SK-N-SH (cell line): ENCODE data around the gene AFAP1. TPM values are rescaled to one million over a fixed set of nuclear protein-coding genes. Genes with fewer than 3 reads are reported as not detected.

Experiments
- CTCF ChIA-PET: fragments of 300-600, 350-600 bp; formaldehyde crosslinking; extraction: SDS; loops from one replicate; lab custom pipeline; 2021; lab: Yijun Ruan, JAX
- POLR2A ChIA-PET: fragments of 350-600 bp; sonication (Branson Sonifier 250); formaldehyde crosslinking; extraction: SDS; loops from one replicate; lab custom pipeline; 2020; ENCODE audit warnings: antibody characterized with exemption, inconsistent platforms; lab: Yijun Ruan, JAX
- DNase-seq: peaks from one replicate; pipeline ENCODE4 v3.0.0; 2012
- H2AFZ ChIP-seq: fragments of 200-600 bp; sonication (generic); 2 replicates; pipeline ENCODE4 v1.8.1; 2016; ENCODE audit warnings: antibody characterized with exemption, mild to moderate bottlenecking, low read depth
- H3F3A ChIP-seq: fragments of 200-600 bp; sonication (generic); replicated peaks from 2 replicates; pipeline ENCODE3; 2016; ENCODE audit warnings: antibody characterized with exemption, mild to moderate bottlenecking; ENCODE audit not compliant: insufficient read depth
- H3K27ac ChIP-seq, 2 experiments: fragments of 200-500 bp in 1 of 2; fragments of 200-600 bp in 1 of 2; sonication (Bioruptor generic) in 1 of 2; sonication (generic), shearing (Covaris generic) in 1 of 2; 2 replicates each; pipeline versions ENCODE4 v1.5.1 to v1.6.1; 2014 to 2016; ENCODE audit warnings: low read depth in 2 of 2, inconsistent platforms in 1 of 2, low read length in 1 of 2, mild to moderate bottlenecking in 1 of 2, mixed read lengths in 1 of 2
- H3K27me3 ChIP-seq: fragments of 200-600 bp; sonication (generic), shearing (Covaris generic); 2 replicates; pipeline ENCODE4 v1.6.1; 2016; ENCODE audit warnings: mixed run types; ENCODE audit not compliant: insufficient read depth
- H3K36me3 ChIP-seq, 2 experiments: fragments of 200-500 bp in 1 of 2; fragments of 200-600 bp in 1 of 2; sonication (Bioruptor generic) in 1 of 2; sonication (generic) in 1 of 2; replicated peaks in 1 of 2; 2 replicates each; pipeline versions ENCODE3 to v1.5.1; 2014 to 2016; ENCODE audit warnings: low read length in 1 of 2, mild to moderate bottlenecking in 1 of 2; ENCODE audit not compliant: insufficient read depth in 2 of 2, control insufficient read depth in 1 of 2
- H3K4me1 ChIP-seq, 2 experiments: fragments of 200-500 bp in 1 of 2; fragments of 200-600 bp in 1 of 2; sonication (Bioruptor generic) in 1 of 2; sonication (generic), shearing (Covaris generic) in 1 of 2; 2 replicates each; pipeline versions ENCODE4 v1.5.1 to v1.6.1; 2014 to 2016; ENCODE audit warnings: low read depth in 1 of 2, low read length in 1 of 2, mixed run types in 1 of 2; ENCODE audit not compliant: insufficient read depth in 2 of 2, control insufficient read depth in 1 of 2
- H3K4me2 ChIP-seq: fragments of 200-600 bp; sonication (generic), shearing (Covaris generic); 2 replicates; pipeline ENCODE4 v1.6.1; 2017; ENCODE audit warnings: mixed run types
- H3K4me3 ChIP-seq, 2 experiments: fragments of 200-500 bp in 1 of 2; fragments of 200-600 bp in 1 of 2; sonication (Bioruptor generic) in 1 of 2; sonication (generic), shearing (Covaris generic) in 1 of 2; 2 replicates each; pipeline versions ENCODE4 v1.5.1 to v1.8.1; 2014 to 2016; ENCODE audit warnings: low read depth in 2 of 2, inconsistent platforms in 1 of 2, low read length in 1 of 2, mild to moderate bottlenecking in 1 of 2, mixed read lengths in 1 of 2, moderate library complexity in 1 of 2
- H3K79me2 ChIP-seq: fragments of 200-600 bp; sonication (generic); 2 replicates; pipeline ENCODE4 v1.8.1; 2017; ENCODE audit warnings: mild to moderate bottlenecking; ENCODE audit not compliant: insufficient read depth
- H3K9ac ChIP-seq: fragments of 200-600 bp; sonication (generic); 2 replicates; pipeline ENCODE4 v1.6.1; 2017; ENCODE audit warnings: mixed run types
- H3K9me2 ChIP-seq: fragments of 200-600 bp; sonication (generic); 2 replicates; pipeline ENCODE4 v1.6.1; 2017; ENCODE audit warnings: mixed run types
- H3K9me3 ChIP-seq: fragments of 200-600 bp; sonication (generic); 2 replicates; pipeline ENCODE4 v1.6.1; 2017; ENCODE audit warnings: mixed run types, mild to moderate bottlenecking, moderate library complexity
- H4K20me1 ChIP-seq: fragments of 200-600 bp; sonication (generic); 2 replicates; pipeline ENCODE4 v1.6.1; 2017; ENCODE audit warnings: mild to moderate bottlenecking, mixed run types; ENCODE audit not compliant: insufficient read depth
- EP300 ChIP-seq, 2 experiments: IDR thresholded peaks; 2 replicates each; pipeline versions ENCODE4 v1.4.0 to v1.6.1; 2012; ENCODE audit warnings: borderline replicate concordance in 1 of 2, low read depth in 1 of 2, low read length in 1 of 2
- EZH2phosphoT487 ChIP-seq: fragments of 200-600 bp; sonication (generic); IDR thresholded peaks from 2 replicates; pipeline ENCODE4 v1.6.1; 2017; ENCODE audit warnings: low read depth, mixed run types, mild to moderate bottlenecking, antibody characterized with exemption, moderate library complexity, borderline replicate concordance
- FOSL2 ChIP-seq: IDR thresholded peaks from 2 replicates; pipeline ENCODE4 v1.4.0; 2012; ENCODE audit warnings: low read depth, mild to moderate bottlenecking, moderate library complexity, borderline replicate concordance
- FOXJ3 ChIP-seq: sonication (generic); formaldehyde crosslinking; IDR thresholded peaks from 2 replicates; pipeline ENCODE4 v1.5.1; 2020; ENCODE audit warnings: mild to moderate bottlenecking, missing genetic modification reagents
- FOXM1 ChIP-seq: IDR thresholded peaks from 2 replicates; pipeline ENCODE4 v1.4.0; 2012; ENCODE audit warnings: low read depth, mild to moderate bottlenecking
- GABPA ChIP-seq: IDR thresholded peaks from 2 replicates; pipeline ENCODE4 v1.4.0; 2012; ENCODE audit warnings: low read depth, mild to moderate bottlenecking
- JUND ChIP-seq: IDR thresholded peaks from 2 replicates; pipeline ENCODE4 v1.4.0; 2012
- NFIC ChIP-seq: IDR thresholded peaks from 2 replicates; pipeline ENCODE4 v1.4.0; 2012; ENCODE audit warnings: borderline replicate concordance
- RAD21 ChIP-seq: IDR thresholded peaks from 2 replicates; pipeline ENCODE4 v1.6.1; 2012; ENCODE audit warnings: mild to moderate bottlenecking, low read length
- RCOR1 ChIP-seq: fragments of 150-350 bp; IDR thresholded peaks from 2 replicates; pipeline ENCODE4 v1.6.1; 2017; ENCODE audit warnings: antibody characterized with exemption, low read length
- REST ChIP-seq: IDR thresholded peaks from 2 replicates; pipeline ENCODE4 v1.6.1; 2012; ENCODE audit warnings: mild to moderate bottlenecking, low read depth, low read length, moderate library complexity
- SMC3 ChIP-seq: IDR thresholded peaks from 2 replicates; pipeline ENCODE4 v1.6.1; 2012; ENCODE audit warnings: low read depth, low read length, improper control_type of control experiment
- TEAD4 ChIP-seq: IDR thresholded peaks from 2 replicates; pipeline ENCODE4 v1.4.0; 2012; ENCODE audit warnings: mild to moderate bottlenecking, borderline replicate concordance; ENCODE audit not compliant: insufficient read depth
- YY1 ChIP-seq: IDR thresholded peaks from 2 replicates; pipeline ENCODE4 v1.4.0; 2012; ENCODE audit warnings: low read depth, mild to moderate bottlenecking
- WGBS: methylation state at CpG from one replicate; pipeline ENCODE4 v1.1.6; 2017; ENCODE audit warnings: low lambda C conversion rate; 5-methylcytosine and 5-hydroxymethylcytosine counted together
- polyA plus RNA-seq, 3 experiments: library from polyadenylated mRNA; depleted of rRNA; stranded (reverse); fragments of >200 nt; gene quantifications; 2 replicates each; pipeline ENCODE4 v1.2.3, GENCODE V29; 2012
- TF ChIP-seq, protein P1 (sequence below): IDR thresholded peaks from 2 replicates; pipeline ENCODE4; 2012
- TF ChIP-seq, protein P2 (sequence below): fragments of 200-600 bp; sonication (generic); IDR thresholded peaks from 2 replicates; pipeline ENCODE4 v1.6.1; 2017; ENCODE audit warnings: antibody characterized with exemption, mild to moderate bottlenecking, moderate library complexity

AFAP1 gene
- polyA plus RNA-seq, 1 of the 3 experiments (the other 2 are of a cell fraction) = 67.9 TPM

- no peaks in the 10 kb centered on the region for H3K9me2 ChIP-seq
- no peak for DNase-seq
- H4K20me1 ChIP-seq = no peaks in the 10 kb centered on the region
- WGBS = 74% methylated on average over 9 of the region's 11 CpGs
- H3K9ac ChIP-seq = no peak overlapping the region
- peaks cover 5% of the 10 kb centered on the region for H3F3A ChIP-seq
- H2AFZ ChIP-seq = no peak overlapping the region
- TF ChIP-seq JUND (no peak), YY1 (no peak), SMC3 (no peak), RAD21 (no peak), FOXM1 (no peak), EZH2phosphoT487 (no peak), FOSL2 (no peak)
- no peak overlapping the region for H3K27ac ChIP-seq
- CTCF ChIA-PET = interaction anchor here (1.0 to 1.3 kb wide), 2 partner anchors 254 to 379 kb away, joined by 3 read pairs; no protein-coding TSS in a partner anchor
- no peaks in the 10 kb centered on the region for H3K79me2 ChIP-seq
- no peaks in the 10 kb centered on the region for H3K9me3 ChIP-seq
- no peaks in the 10 kb centered on the region for H3K27me3 ChIP-seq
- H3K36me3 ChIP-seq = no peaks in the 10 kb centered on the region
- H3K4me2 ChIP-seq = no peak overlapping the region
- H3K4me3 ChIP-seq = no peak overlapping the region
- no peaks in the 10 kb centered on the region; a peak in 1 of 4 replicates for H3K4me1 ChIP-seq
- POLR2A ChIA-PET = no interaction called here
These were observed 224.2 kb downstream of the AFAP1 start for GRCh38 chr4:7715271-7716009.

GRCh38 chr4:7714738-7715137 lies 224.9 kb downstream of the AFAP1 start:
- 79% methylated on average over 1 of the region's 1 CpG for WGBS
- ChIA-PET POLR2A (no interaction called here), CTCF (interaction anchor here (1.0 to 1.4 kb wide), 3 partner anchors 37 to 379 kb away, joined by 3 read pairs; no protein-coding TSS in a partner anchor)
- Histone ChIP-seq H3K4me1 (no peaks in the 10 kb centered on the region; a peak in 1 of 4 replicates), H3K27me3 (no peaks in the 10 kb centered on the region), H2AFZ (no peak overlapping the region), H3K9me2 (no peaks in the 10 kb centered on the region), H3K9me3 (no peaks in the 10 kb centered on the region), H3K4me2 (no peak overlapping the region), H3K27ac (no peak overlapping the region), H3K4me3 (no peak overlapping the region), H3F3A (no peaks in the 10 kb centered on the region), H4K20me1 (no peaks in the 10 kb centered on the region), H3K36me3 (no peaks in the 10 kb centered on the region), H3K9ac (no peak overlapping the region), H3K79me2 (no peaks in the 10 kb centered on the region)
- DNase-seq = no peak
- TF ChIP-seq NFIC = no peak
- TF ChIP-seq GABPA = no peak
- no peak for TF ChIP-seq JUND
- no peak for TF ChIP-seq EP300 (IDR thresholded peaks at IDR 0.05; ENCODE audit: borderline replicate concordance in 1 of 2, low read depth in 1 of 2, low read length in 1 of 2)
- no peak for TF ChIP-seq REST
- no peak for TF ChIP-seq FOXJ3 (CRISPR knock-in tag)
- TF ChIP-seq TEAD4 = no peak
- TF ChIP-seq RCOR1 = no peak
- TF ChIP-seq, protein P1, sequence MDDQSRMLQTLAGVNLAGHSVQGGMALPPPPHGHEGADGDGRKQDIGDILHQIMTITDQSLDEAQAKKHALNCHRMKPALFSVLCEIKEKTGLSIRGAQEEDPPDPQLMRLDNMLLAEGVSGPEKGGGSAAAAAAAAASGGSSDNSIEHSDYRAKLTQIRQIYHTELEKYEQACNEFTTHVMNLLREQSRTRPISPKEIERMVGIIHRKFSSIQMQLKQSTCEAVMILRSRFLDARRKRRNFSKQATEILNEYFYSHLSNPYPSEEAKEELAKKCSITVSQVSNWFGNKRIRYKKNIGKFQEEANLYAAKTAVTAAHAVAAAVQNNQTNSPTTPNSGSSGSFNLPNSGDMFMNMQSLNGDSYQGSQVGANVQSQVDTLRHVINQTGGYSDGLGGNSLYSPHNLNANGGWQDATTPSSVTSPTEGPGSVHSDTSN = no peak
- TF ChIP-seq, protein P2, sequence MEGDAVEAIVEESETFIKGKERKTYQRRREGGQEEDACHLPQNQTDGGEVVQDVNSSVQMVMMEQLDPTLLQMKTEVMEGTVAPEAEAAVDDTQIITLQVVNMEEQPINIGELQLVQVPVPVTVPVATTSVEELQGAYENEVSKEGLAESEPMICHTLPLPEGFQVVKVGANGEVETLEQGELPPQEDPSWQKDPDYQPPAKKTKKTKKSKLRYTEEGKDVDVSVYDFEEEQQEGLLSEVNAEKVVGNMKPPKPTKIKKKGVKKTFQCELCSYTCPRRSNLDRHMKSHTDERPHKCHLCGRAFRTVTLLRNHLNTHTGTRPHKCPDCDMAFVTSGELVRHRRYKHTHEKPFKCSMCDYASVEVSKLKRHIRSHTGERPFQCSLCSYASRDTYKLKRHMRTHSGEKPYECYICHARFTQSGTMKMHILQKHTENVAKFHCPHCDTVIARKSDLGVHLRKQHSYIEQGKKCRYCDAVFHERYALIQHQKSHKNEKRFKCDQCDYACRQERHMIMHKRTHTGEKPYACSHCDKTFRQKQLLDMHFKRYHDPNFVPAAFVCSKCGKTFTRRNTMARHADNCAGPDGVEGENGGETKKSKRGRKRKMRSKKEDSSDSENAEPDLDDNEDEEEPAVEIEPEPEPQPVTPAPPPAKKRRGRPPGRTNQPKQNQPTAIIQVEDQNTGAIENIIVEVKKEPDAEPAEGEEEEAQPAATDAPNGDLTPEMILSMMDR = no peak
- no peak for TF ChIP-seq SMC3
